GM12878 (cell line): ENCODE results near the gene ZNF69. TPM values are rescaled to one million over a fixed set of nuclear protein-coding genes. Genes with fewer than 3 reads are reported as not detected.

ENCODE experiments used
- ATAC-seq: fragments of 200-7000 bp; cut with Tn5 transposase; 3 replicates; pipeline ENCODE4 v1.9.1; 2020; ENCODE audit warnings: mild to moderate bottlenecking, moderate library complexity
- BruUV-seq: library from RNA; stranded (reverse); fragments of 400-500 nt; replicated peaks from 2 replicates; lab custom pipeline; 2021; lab: Mats Ljungman, UMichigan
- CTCF ChIA-PET: fragments of 300-600 bp; sonication (Branson Sonifier 250); formaldehyde crosslinking; extraction: SDS; loops from one replicate; lab custom pipeline; 2021; ENCODE audit warnings: inconsistent platforms; lab: Yijun Ruan, JAX
- POLR2A ChIA-PET: fragments of 350-600 bp; formaldehyde crosslinking; extraction: SDS; loops from one replicate; lab custom pipeline; 2021; ENCODE audit warnings: inconsistent platforms; lab: Charles Lee
- RAD21 ChIA-PET: fragments of 300-600 bp; sonication (Branson Sonifier 250); formaldehyde crosslinking; loops from one replicate; lab custom pipeline; 2023; ENCODE audit warnings: antibody characterized with exemption; ENCODE audit not compliant: unreplicated experiment; lab: Charles Lee
- SMC1A ChIA-PET: fragments of 300-600 bp; sonication (Branson Sonifier 250); formaldehyde crosslinking; loops from one replicate; lab custom pipeline; 2023; ENCODE audit not compliant: unreplicated experiment, uncharacterized antibody; lab: Charles Lee
- DNase-seq: peaks from one replicate; pipeline ENCODE4 v3.0.0-alpha.2; 2011; ENCODE audit warnings: low read depth, low spot score
- FAIRE-seq: peaks from 3 replicates; lab custom pipeline; 2011; peaks lifted over from hg19 to GRCh38; lab: Jason Lieb, UNC
- H2AFZ ChIP-seq: 2 replicates; pipeline ENCODE4 v1.6.0; 2011; ENCODE audit warnings: low read depth, low read length, control low read depth; ENCODE audit not compliant: control insufficient read depth
- H3K27ac ChIP-seq: 2 replicates; pipeline ENCODE4 v1.5.1; 2011; ENCODE audit warnings: control low read depth; ENCODE audit not compliant: control insufficient read depth, insufficient read depth
- H3K27me3 ChIP-seq, 2 experiments: replicated peaks in 1 of 2; 2 replicates each; pipeline versions ENCODE4 v1.6.0 to v1.6.1; 2011; ENCODE audit warnings: low read length in 1 of 2; ENCODE audit not compliant: control insufficient read depth in 2 of 2, insufficient read depth in 2 of 2
- H3K36me3 ChIP-seq, 2 experiments: 2 replicates each; pipeline ENCODE4 v1.5.1; 2011; ENCODE audit warnings: low read length in 1 of 2; ENCODE audit not compliant: control insufficient read depth in 2 of 2, insufficient read depth in 2 of 2
- H3K4me1 ChIP-seq: 2 replicates; pipeline ENCODE4 v1.6.1; 2011; ENCODE audit warnings: mild to moderate bottlenecking, low read length, moderate library complexity, mixed read lengths; ENCODE audit not compliant: control insufficient read depth, insufficient read depth
- H3K4me2 ChIP-seq: 2 replicates; pipeline ENCODE4 v1.6.0; 2011; ENCODE audit warnings: control low read depth; ENCODE audit not compliant: control insufficient read depth, insufficient read depth
- H3K4me3 ChIP-seq: fragments of 200-600 bp; sonication (generic); 2 replicates; pipeline ENCODE4 v1.5.1; 2016
- H3K79me2 ChIP-seq: 2 replicates; pipeline ENCODE4 v1.6.0; 2011; ENCODE audit warnings: low read length; ENCODE audit not compliant: control insufficient read depth, insufficient read depth
- H3K9ac ChIP-seq: 2 replicates; pipeline ENCODE4 v1.8.0; 2011; ENCODE audit warnings: low read length, control low read depth, mixed read lengths; ENCODE audit not compliant: control insufficient read depth, insufficient read depth
- H3K9me3 ChIP-seq: replicated peaks from 3 replicates; pipeline ENCODE4 v1.5.1; 2011; ENCODE audit warnings: mild to moderate bottlenecking, low read length; ENCODE audit not compliant: control insufficient read depth, insufficient read depth
- H4K20me1 ChIP-seq: 2 replicates; pipeline ENCODE4 v1.6.0; 2011; ENCODE audit not compliant: control insufficient read depth, insufficient read depth
- ATF7 ChIP-seq: fragments of 450-650 bp; IDR thresholded peaks from 2 replicates; pipeline ENCODE4 v1.6.1; 2016; ENCODE audit warnings: low read depth, mild to moderate bottlenecking
- ESRRA ChIP-seq: IDR thresholded peaks from 2 replicates; pipeline ENCODE4 v1.6.1; 2012; ENCODE audit warnings: mild to moderate bottlenecking, low read length, improper control_type of control experiment
- FOXM1 ChIP-seq: IDR thresholded peaks from 2 replicates; pipeline ENCODE4 v1.6.1; 2012; ENCODE audit warnings: low read depth, mild to moderate bottlenecking, inconsistent platforms, low read length, moderate library complexity
- GATAD2B ChIP-seq: fragments of 450-650 bp; conservative IDR thresholded peaks from 2 replicates; pipeline ENCODE4 v1.6.1; 2017; ENCODE audit warnings: low read depth, mild to moderate bottlenecking, moderate library complexity
- KAT2A ChIP-seq: conservative IDR thresholded peaks from 2 replicates; pipeline ENCODE4 v1.6.1; 2011; ENCODE audit warnings: low read depth, low read length; ENCODE audit not compliant: control insufficient read depth
- NFYB ChIP-seq: IDR thresholded peaks from 2 replicates; pipeline ENCODE4 v1.6.1; 2011; ENCODE audit warnings: low read depth, mild to moderate bottlenecking, low read length, improper control_type of control experiment, moderate library complexity; ENCODE audit not compliant: insufficient read depth
- PAX5 ChIP-seq: IDR thresholded peaks from 2 replicates; pipeline ENCODE4 v1.6.1; 2011; ENCODE audit warnings: low read depth, low read length, borderline replicate concordance
- RAD21 ChIP-seq: IDR thresholded peaks from 2 replicates; pipeline ENCODE4 v1.6.1; 2011; ENCODE audit warnings: mild to moderate bottlenecking, low read depth, low read length, moderate library complexity; ENCODE audit not compliant: insufficient read depth
- RCOR1 ChIP-seq: conservative IDR thresholded peaks from 2 replicates; pipeline ENCODE4 v1.6.1; 2012; ENCODE audit warnings: low read depth, low read length, improper control_type of control experiment
- SUPT20H ChIP-seq: IDR thresholded peaks from 2 replicates; pipeline ENCODE4 v1.6.1; 2011; ENCODE audit warnings: low read depth, mild to moderate bottlenecking, low read length, moderate library complexity, borderline replicate concordance; ENCODE audit not compliant: control insufficient read depth
- WGBS: methylation state at CpG from one replicate; pipeline ENCODE4 v1.1.6; 2016; ENCODE audit warnings: low lambda C conversion rate; ENCODE audit not compliant: insufficient replicate concordance, insufficient coverage; ENCODE audit errors: missing lambda C conversion rate; 5-methylcytosine and 5-hydroxymethylcytosine counted together
- in situ Hi-C: fragments of 300-500 bp; cut with MboI; formaldehyde crosslinking; loops from 9 replicates; pipeline ENCODE4 v1.14.3; 2018; ENCODE audit warnings: mixed read lengths
- intact Hi-C: fragments of 100-400 bp; cut with micrococcal nuclease; formaldehyde crosslinking; loops from one replicate; pipeline ENCODE4 v1.14.2; 2022; ENCODE audit not compliant: unreplicated experiment
- polyA plus RNA-seq, 11 experiments: library from polyadenylated mRNA; depleted of rRNA in 4 of 11; unstranded in 6 of 11; stranded (reverse) in 5 of 11; fragments of >200 nt; fragmentation: Nextera tagmentation in 4 of 11; fragmentation: Illumina TruSeq in 1 of 11; extraction: Ambion mirVana in 4 of 11; extraction: Trizol in 1 of 11; gene quantifications; 1 replicate in 1 of 11; 2 replicates in 10 of 11; pipeline versions ENCODE4 v1.2.1 to v1.2.3, GENCODE V29; 2011 to 2016; ENCODE audit warnings: inconsistent platforms in 2 of 11, missing spikeins in 2 of 11, low read depth in 1 of 11
- total RNA-seq, 4 experiments: library from RNA; depleted of rRNA in 3 of 4; stranded (reverse); fragments of >200 nt in 3 of 4; fragmentation: Illumina TruSeq in 1 of 4; extraction: Trizol in 1 of 4; gene quantifications; 2 replicates each; pipeline versions ENCODE4 v1.2.1 to v1.2.3, GENCODE V29; 2013 to 2021
- TF ChIP-seq, protein P1 (sequence below): IDR thresholded peaks from 2 replicates; pipeline ENCODE4 v1.6.1; 2012; ENCODE audit warnings: improper control_type of control experiment, low read depth, low read length; ENCODE audit not compliant: insufficient replicate concordance
- TF ChIP-seq, protein P2 (sequence below): IDR thresholded peaks from 2 replicates; pipeline ENCODE4 v1.6.1; 2012; ENCODE audit warnings: low read depth, low read length, improper control_type of control experiment

The ZNF69 gene
- total and polyA plus RNA-seq, 10 of the 15 experiments (the other 5 are each of a cell fraction or from before 2014, with no cell fraction given), result 0.15 to 0.63 (median 0.49) TPM

DNA sequence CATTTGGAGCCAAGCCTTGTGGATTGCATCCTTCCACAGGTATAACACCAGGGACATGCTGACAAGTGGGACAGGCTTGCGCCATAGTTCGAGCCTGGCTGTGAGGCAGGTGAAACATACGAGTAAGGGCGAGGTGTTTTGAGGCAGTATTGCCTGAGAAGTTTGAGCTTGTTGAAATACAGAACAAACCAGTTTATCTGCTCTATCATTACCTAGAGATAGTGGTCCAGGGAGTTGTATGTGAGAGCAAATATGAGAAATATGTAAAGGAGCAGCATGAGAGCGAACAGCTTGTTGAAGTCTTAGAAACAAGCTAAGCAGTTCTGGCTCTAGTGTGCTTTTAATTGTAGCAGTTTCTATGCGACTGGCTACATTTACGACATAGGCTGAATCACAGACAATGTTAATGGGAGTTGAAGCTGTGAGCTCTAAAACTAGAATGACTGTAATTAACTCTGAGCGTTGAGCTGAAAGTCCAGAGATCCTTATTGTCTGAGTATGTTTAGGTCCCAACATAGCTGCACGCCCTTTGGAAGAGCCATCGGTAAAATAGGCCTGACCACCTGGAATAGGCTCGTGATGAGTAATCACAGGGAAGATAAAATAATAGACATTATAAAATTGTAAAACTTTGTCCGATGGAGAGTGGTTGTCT lies 30.9 kb upstream of the ZNF69 start:
- intact Hi-C loops, result no loop called here
- TF ChIP-seq ESRRA (no peak), NFYB (no peak), GATAD2B (no peak)
- 94% methylated on average over 12 of the region's 12 CpGs for WGBS
- H3K79me2 ChIP-seq, result no peaks in the 10 kb centered on the region
- in situ Hi-C loops, result no loop called here
- H3K4me2 ChIP-seq, result no peak overlapping the region
- H3K4me3 ChIP-seq, result no peak overlapping the region
- POLR2A ChIA-PET, result no interaction called here
- ATAC-seq, result no peak
- H3K27ac ChIP-seq, result no peak overlapping the region
- no peak overlapping the region for H3K9ac ChIP-seq
- no TSS peak for BruUV-seq
- FAIRE-seq, result no peak
- H3K27me3 ChIP-seq, result no peaks in the 10 kb centered on the region
- H2AFZ ChIP-seq, result no peak overlapping the region
- H3K36me3 ChIP-seq, result no peaks in the 10 kb centered on the region
- H3K9me3 ChIP-seq, result peaks cover 1% of the 10 kb centered on the region
- DNase-seq, result no peak
- H3K4me1 ChIP-seq, result no peaks in the 10 kb centered on the region
- CTCF ChIA-PET, result interaction anchor here (2.0 kb wide), 1 partner anchor 44 kb away, joined by 6 read pairs; no protein-coding TSS in a partner anchor
- RAD21 ChIA-PET, result no interaction called here
- no peaks in the 10 kb centered on the region for H4K20me1 ChIP-seq
- SMC1A ChIA-PET, result no interaction called here

DNA sequence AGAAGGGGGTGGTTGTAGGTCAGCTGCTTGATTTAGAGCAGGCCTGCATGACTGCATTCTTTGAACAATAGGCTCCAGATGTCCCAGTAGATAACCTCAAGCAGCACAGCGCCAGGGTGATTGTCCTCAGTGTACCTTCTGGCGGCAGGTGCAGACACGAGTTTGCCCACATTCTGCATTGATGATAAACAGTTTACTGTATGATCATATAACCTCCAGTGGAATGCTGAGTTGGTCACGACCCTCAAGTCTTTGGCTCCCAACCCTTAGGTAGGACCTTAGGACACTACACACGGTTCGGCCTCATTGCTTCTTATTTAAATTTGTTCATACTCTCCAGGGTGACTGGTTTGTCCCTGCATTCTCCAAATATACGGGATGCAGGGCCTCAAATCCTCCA lies 26.9 kb upstream of the ZNF69 start:
- TF ChIP-seq PAX5 (no peak), ATF7 (no peak), SUPT20H (no peak), RCOR1 (no peak), GATAD2B (no peak), KAT2A (no peak), FOXM1 (no peak), RAD21 (no peak)
- TF ChIP-seq, protein P1, sequence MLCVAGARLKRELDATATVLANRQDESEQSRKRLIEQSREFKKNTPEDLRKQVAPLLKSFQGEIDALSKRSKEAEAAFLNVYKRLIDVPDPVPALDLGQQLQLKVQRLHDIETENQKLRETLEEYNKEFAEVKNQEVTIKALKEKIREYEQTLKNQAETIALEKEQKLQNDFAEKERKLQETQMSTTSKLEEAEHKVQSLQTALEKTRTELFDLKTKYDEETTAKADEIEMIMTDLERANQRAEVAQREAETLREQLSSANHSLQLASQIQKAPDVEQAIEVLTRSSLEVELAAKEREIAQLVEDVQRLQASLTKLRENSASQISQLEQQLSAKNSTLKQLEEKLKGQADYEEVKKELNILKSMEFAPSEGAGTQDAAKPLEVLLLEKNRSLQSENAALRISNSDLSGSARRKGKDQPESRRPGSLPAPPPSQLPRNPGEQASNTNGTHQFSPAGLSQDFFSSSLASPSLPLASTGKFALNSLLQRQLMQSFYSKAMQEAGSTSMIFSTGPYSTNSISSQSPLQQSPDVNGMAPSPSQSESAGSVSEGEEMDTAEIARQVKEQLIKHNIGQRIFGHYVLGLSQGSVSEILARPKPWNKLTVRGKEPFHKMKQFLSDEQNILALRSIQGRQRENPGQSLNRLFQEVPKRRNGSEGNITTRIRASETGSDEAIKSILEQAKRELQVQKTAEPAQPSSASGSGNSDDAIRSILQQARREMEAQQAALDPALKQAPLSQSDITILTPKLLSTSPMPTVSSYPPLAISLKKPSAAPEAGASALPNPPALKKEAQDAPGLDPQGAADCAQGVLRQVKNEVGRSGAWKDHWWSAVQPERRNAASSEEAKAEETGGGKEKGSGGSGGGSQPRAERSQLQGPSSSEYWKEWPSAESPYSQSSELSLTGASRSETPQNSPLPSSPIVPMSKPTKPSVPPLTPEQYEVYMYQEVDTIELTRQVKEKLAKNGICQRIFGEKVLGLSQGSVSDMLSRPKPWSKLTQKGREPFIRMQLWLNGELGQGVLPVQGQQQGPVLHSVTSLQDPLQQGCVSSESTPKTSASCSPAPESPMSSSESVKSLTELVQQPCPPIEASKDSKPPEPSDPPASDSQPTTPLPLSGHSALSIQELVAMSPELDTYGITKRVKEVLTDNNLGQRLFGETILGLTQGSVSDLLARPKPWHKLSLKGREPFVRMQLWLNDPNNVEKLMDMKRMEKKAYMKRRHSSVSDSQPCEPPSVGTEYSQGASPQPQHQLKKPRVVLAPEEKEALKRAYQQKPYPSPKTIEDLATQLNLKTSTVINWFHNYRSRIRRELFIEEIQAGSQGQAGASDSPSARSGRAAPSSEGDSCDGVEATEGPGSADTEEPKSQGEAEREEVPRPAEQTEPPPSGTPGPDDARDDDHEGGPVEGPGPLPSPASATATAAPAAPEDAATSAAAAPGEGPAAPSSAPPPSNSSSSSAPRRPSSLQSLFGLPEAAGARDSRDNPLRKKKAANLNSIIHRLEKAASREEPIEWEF, result no peak
- TF ChIP-seq, protein P2, sequence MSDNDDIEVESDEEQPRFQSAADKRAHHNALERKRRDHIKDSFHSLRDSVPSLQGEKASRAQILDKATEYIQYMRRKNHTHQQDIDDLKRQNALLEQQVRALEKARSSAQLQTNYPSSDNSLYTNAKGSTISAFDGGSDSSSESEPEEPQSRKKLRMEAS, result no peak
- no TSS peak for BruUV-seq
- H3K9ac ChIP-seq, result no peak overlapping the region
- no peaks in the 10 kb centered on the region for H4K20me1 ChIP-seq
- no peaks in the 10 kb centered on the region for H3K36me3 ChIP-seq
- H3K79me2 ChIP-seq, result no peaks in the 10 kb centered on the region
- no peak for FAIRE-seq
- no peak overlapping the region for H3K4me3 ChIP-seq
- 87% methylated on average over 7 of the region's 7 CpGs for WGBS
- ChIA-PET CTCF (interaction anchor here (1.2 kb wide), 1 partner anchor 201 kb away, joined by 3 read pairs; no protein-coding TSS in a partner anchor), RAD21 (no interaction called here), SMC1A (no interaction called here), POLR2A (no interaction called here)
- in situ Hi-C loops (no loop called here), intact Hi-C loops (no loop called here)
- H3K27me3 ChIP-seq, result no peaks in the 10 kb centered on the region
- no peak overlapping the region for H3K4me2 ChIP-seq
- DNase-seq, result no peak
- H3K4me1 ChIP-seq, result no peaks in the 10 kb centered on the region
- ATAC-seq, result no peak
- H2AFZ ChIP-seq, result no peak overlapping the region
- no peak overlapping the region for H3K27ac ChIP-seq
- peaks cover 1% of the 10 kb centered on the region; the same call in 2 of the 3 replicates for H3K9me3 ChIP-seq
